Uterus (tissue), 2 donors: ENCODE results near the gene IL21R.

Source experiments
- POLR2A ChIP-seq, 2 donors: fragments of 450-650 bp; IDR thresholded peaks; one replicate each; pipeline ENCODE4 v1.6.1; 2016; ENCODE audit warnings: antibody characterized with exemption in 2 of 2, mild to moderate bottlenecking in 1 of 2, moderate library complexity in 1 of 2
- TF ChIP-seq, protein P1 (sequence below), 4 experiments: fragments of 200-600 bp in 2 of 4; fragments of 450-650 bp in 2 of 4; sonication (generic) in 2 of 4; IDR thresholded peaks; one replicate each; pipeline ENCODE4 v1.5.1; 2016 to 2019; ENCODE audit warnings: antibody characterized with exemption in 4 of 4, mild to moderate bottlenecking in 2 of 4, moderate library complexity in 1 of 4

DNA sequence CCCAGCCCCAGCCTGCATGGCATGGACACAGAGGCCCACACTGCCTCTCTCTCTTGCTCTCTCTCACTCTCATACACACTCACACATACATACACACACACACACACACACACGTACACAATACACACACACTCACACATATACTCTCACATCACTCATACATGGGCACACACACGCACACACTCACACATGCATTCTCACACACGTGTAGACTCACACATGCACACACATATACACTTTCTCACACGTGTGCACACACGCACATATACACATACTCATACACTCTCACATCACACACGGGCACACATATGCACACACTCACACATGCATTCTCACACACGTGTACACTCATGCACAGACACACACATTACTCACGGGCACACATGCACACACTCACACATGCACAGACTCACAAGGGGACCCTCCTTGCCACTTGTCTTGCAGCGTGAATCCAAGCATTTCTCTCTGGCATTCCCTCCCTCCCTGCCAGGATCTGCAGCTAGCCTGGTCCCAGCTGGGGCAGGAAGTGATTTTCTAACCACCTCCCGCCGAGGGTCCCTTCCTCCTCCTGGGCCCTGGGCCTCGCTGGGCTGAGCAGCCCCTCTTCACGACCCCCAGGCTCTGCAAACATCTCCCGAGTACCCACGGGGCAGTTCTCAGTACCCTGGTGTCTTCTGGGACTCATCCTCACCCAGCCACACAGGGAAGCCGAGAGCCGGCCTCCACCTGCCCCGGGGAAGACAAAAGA lies 37.5 kb downstream of the IL21R start:
- TF ChIP-seq, protein P1, sequence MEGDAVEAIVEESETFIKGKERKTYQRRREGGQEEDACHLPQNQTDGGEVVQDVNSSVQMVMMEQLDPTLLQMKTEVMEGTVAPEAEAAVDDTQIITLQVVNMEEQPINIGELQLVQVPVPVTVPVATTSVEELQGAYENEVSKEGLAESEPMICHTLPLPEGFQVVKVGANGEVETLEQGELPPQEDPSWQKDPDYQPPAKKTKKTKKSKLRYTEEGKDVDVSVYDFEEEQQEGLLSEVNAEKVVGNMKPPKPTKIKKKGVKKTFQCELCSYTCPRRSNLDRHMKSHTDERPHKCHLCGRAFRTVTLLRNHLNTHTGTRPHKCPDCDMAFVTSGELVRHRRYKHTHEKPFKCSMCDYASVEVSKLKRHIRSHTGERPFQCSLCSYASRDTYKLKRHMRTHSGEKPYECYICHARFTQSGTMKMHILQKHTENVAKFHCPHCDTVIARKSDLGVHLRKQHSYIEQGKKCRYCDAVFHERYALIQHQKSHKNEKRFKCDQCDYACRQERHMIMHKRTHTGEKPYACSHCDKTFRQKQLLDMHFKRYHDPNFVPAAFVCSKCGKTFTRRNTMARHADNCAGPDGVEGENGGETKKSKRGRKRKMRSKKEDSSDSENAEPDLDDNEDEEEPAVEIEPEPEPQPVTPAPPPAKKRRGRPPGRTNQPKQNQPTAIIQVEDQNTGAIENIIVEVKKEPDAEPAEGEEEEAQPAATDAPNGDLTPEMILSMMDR (IDR thresholded peaks at IDR 0.05) = no peak
- no peak for TF ChIP-seq POLR2A (IDR thresholded peaks at IDR 0.05)
